ACC112 (cell line): ENCODE data around the gene NACAD.

Experiments
- H2AFZ ChIP-seq: fragments of 200-600 bp; sonication (generic); one replicate; pipeline ENCODE4 v1.6.0; 2017; ENCODE audit warnings: antibody characterized with exemption, low read length; ENCODE audit not compliant: unreplicated experiment
- H3K27ac ChIP-seq: fragments of 200-600 bp; sonication (generic); 2 replicates; pipeline ENCODE4 v1.5.1; 2014; ENCODE audit warnings: low read depth, mild to moderate bottlenecking, antibody characterized with exemption, low read length, moderate library complexity
- H3K27me3 ChIP-seq: fragments of 200-600 bp; sonication (generic); 2 replicates; pipeline ENCODE4 v1.6.1; 2014; ENCODE audit warnings: mild to moderate bottlenecking, antibody characterized with exemption, low read length, moderate library complexity, mixed read lengths; ENCODE audit not compliant: insufficient read depth
- H3K36me3 ChIP-seq: fragments of 200-600 bp; sonication (generic); 2 replicates; pipeline ENCODE4 v1.6.1; 2016; ENCODE audit warnings: mild to moderate bottlenecking, antibody characterized with exemption, low read length, moderate library complexity, mixed read lengths; ENCODE audit not compliant: insufficient read depth
- H3K4me1 ChIP-seq: fragments of 200-600 bp; sonication (generic); one replicate; pipeline ENCODE4 v1.6.1; 2016; ENCODE audit warnings: low read length, mixed read lengths; ENCODE audit not compliant: insufficient read depth, unreplicated experiment, control insufficient read depth
- H3K4me3 ChIP-seq: fragments of 200-600 bp; sonication (generic); 2 replicates; pipeline ENCODE4 v1.5.1; 2014; ENCODE audit warnings: mild to moderate bottlenecking, low read depth, low read length
- H3K79me2 ChIP-seq: fragments of 200-600 bp; sonication (generic); one replicate; pipeline ENCODE4 v1.6.0; 2016; ENCODE audit warnings: low read length; ENCODE audit not compliant: control insufficient read depth, unreplicated experiment, insufficient read depth

Gene NACAD

GRCh38 chr7:45032421-45032820, 56.3 kb downstream of the NACAD start:
- Histone ChIP-seq H3K4me1 (peaks cover 8% of the 10 kb centered on the region), H3K36me3 (no peaks in the 10 kb centered on the region), H3K27me3 (no peaks in the 10 kb centered on the region), H3K79me2 (peaks cover 34% of the 10 kb centered on the region), H2AFZ (no peak overlapping the region), H3K4me3 (no peak overlapping the region), H3K27ac (no peak overlapping the region)

- peaks cover 37% of the 10 kb centered on the region for H3K79me2 ChIP-seq
- H3K27ac ChIP-seq = no peak overlapping the region
- no peaks in the 10 kb centered on the region for H3K36me3 ChIP-seq
- H3K4me1 ChIP-seq = peaks cover 8% of the 10 kb centered on the region
- no peaks in the 10 kb centered on the region for H3K27me3 ChIP-seq
- no peak overlapping the region for H3K4me3 ChIP-seq
- no peak overlapping the region for H2AFZ ChIP-seq
Observed at GRCh38 chr7:45031829-45032228, 56.9 kb downstream of the NACAD start.
